T47D (cell line): ENCODE results near the gene TGFB1.
"Not testable (repeated sequence)": the region's sequence is repeated elsewhere in the genome, so short reads cannot be mapped to it uniquely, and the experiment has no call there.

Experiments
- DNase-seq, 2 experiments: peaks; one replicate each; pipeline versions ENCODE4 v3.0.0 to v3.0.0-alpha.2; 2011 to 2012; ENCODE audit warnings: low read depth in 1 of 2, low spot score in 1 of 2
- JUND ChIP-seq: IDR thresholded peaks from 2 replicates; pipeline ENCODE4 v1.6.1; 2012; ENCODE audit warnings: low read depth
- in situ Hi-C: cut with HindIII; loops from 2 replicates; pipeline ENCODE4 v1.10.0; 2016; ENCODE audit warnings: low sequenced_read_pairs, low pct_unique_long_range_greater_than_20kb

TGFB1 gene

DNA sequence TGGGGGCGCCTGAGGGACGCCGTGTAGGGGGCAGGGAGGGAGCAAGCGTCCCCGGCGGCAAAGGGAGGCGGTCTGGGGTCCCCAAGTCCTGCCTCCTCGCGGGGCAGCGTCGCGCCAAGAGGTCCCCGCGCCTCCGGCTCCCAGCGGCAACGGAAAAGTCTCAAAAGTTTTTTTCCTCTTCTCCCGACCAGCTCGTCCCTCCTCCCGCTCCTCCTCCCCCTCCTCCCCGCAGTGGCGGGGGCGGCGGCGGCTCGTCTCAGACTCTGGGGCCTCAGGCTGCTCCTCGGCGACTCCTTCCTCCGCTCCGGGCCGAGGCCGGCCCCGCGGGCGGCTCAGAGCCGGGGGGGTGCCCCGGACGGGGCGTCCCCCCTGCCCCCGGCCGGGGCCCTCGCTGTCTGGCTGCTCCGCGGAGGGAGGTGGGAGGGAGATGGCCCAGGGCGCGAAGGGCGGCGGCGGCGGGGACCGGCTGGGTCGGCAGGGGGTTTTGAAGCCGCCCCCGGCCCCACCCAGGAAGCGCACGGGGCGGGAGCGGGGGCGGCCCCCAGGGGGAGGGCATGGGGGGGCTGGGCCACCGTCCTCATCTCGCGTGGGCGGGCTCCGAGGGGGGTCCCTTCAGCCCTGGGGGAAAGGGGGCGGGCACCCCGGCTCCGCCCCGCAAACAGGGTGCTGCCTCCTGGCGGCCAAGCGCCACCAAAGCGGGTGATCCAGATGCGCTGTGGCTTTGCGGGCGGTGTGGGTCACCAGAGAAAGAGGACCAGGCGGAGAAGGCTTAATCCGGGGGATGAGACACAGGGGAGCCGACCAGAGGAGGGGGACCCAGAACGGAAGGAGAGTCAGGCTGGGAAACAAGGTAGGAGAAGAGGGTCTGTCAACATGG lies at the start of gene TGFB1:
TSS of gene TGFB1 (minus strand) at position 457 of the 877 bp plus-strand sequence. CDS start 878 bp downstream, outside the sequence.
- no peak for TF ChIP-seq JUND
- in situ Hi-C loops: no loop called here
- peak; percentile 42 to 77 for DNase-seq

DNA sequence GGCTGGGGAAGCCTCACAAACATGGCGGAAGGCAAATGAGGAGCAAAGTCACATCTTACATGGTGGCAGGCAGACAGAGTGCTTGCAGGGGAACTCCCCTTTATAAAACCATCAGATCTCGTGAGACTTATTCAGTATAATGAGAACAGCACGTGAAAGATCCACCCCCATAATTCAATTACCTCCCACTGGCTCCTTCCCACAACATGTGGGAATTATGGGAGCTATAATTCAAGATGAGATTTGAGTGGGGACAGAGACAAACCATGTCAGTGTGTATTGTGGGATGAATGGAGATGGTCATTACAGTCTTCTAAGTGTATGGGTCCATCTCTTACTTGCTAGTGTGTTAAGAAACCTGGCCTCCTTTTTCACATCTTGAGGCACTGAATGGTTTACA lies 48.3 kb upstream of the TGFB1 start:
- TF ChIP-seq JUND: no peak
- in situ Hi-C loops: no loop called here
- no peak for DNase-seq

DNA sequence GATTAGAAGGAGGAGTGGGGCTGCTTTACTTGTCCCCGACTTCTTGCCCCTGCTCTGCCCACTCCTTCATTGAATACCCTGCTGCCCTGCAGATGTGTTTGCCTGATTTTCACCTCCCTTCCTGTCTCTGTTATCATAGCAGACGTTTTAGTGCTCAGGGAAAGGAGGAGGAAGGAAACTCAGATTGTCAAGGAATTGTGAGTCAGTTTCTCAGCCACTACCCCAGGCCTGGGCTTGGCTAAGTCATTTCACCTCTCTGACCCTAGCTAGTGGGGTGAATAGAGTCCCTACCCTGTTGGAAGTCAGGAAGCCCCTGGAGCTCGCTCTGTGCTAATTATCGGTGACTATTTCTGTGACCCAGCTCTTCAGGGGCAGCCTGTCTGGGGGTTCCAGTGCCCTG lies 47.8 kb upstream of the TGFB1 start:
- in situ Hi-C loops: no loop called here
- DNase-seq: no peak
- no peak for TF ChIP-seq JUND

DNA sequence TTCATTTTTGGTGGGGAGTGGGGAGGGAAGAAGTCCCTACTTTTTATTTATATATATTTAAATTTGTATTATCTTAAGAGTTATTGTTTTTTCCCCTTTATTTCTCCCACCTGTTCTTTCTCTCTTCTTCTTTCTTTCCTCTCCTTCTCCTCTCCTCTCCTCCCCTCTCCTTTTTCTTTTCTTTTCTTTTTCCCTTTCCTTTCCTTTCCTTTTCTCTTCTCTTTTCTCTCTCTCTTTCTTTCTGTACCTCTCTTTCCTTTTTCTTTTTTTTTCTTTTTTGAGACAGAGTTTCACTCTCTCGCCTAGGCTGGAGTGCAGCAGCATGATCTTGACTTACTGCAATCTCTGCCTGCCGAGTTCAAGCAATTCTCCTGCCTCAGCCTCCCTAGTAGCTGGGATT lies 45.8 kb upstream of the TGFB1 start:
- TF ChIP-seq JUND: no peak
- DNase-seq: no peak
- in situ Hi-C loops: no loop called here

DNA sequence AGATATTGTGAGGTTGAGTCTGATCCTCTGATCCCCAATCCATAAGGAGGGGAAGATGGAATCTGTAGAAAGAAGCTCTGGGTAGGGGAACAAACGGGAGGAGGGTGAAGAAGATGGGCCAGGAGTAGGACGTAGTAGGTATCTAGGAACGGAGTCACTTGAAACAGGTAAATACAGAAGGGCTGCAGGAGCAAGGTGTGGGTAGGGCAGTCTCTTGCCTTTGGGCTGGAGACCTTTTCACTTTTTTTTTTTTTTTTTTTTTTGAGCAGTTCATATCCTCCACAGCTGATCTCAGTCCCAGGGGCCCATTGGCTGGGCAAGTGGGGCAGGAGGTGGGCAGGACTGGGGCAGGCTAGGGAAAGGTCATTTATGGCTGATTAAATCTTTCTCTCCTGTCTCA lies 45.4 kb upstream of the TGFB1 start:
- no peak for TF ChIP-seq JUND
- in situ Hi-C loops: no loop called here
- DNase-seq: no peak

DNA sequence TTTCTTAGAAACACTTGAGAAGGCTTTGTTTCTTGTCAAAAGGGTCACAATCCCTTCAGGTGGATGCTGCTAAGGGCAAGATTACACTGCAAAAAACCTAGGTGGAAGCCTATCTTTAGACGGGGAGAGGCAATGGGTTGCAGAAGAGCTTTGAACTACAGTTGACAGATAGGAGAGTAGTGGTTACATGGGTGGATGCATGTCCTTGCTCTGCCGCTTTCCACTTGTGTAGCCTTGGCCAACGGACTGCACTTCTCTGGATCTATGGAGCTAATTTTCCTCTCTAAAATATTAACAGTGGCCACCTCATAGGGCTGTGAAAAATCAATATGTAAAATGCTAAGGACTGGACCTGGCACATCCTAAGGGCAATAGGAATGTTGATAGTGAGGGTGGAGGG lies 44.9 kb upstream of the TGFB1 start:
- in situ Hi-C loops: no loop called here
- no peak for DNase-seq
- TF ChIP-seq JUND: no peak

DNA sequence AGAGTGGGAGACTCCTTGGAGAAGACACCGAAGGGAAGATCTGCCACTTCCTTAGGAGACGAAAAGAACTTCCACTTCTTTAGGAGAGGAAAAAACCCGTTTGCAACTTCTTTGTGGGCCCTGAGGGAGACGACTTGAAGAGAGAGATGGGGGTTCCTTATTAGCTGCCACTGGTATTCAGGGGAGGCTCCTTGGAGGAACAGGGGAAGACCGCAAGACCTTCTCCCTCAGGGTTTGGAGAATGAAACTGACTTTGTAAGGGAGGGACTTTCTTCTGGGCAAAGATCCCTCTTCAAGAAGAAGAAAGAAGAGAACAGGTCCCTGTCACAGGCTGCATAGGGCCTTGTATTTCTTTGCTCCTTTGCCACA lies 44.3 kb upstream of the TGFB1 start:
- no peak for TF ChIP-seq JUND
- in situ Hi-C loops: no loop called here
- DNase-seq: no peak

DNA sequence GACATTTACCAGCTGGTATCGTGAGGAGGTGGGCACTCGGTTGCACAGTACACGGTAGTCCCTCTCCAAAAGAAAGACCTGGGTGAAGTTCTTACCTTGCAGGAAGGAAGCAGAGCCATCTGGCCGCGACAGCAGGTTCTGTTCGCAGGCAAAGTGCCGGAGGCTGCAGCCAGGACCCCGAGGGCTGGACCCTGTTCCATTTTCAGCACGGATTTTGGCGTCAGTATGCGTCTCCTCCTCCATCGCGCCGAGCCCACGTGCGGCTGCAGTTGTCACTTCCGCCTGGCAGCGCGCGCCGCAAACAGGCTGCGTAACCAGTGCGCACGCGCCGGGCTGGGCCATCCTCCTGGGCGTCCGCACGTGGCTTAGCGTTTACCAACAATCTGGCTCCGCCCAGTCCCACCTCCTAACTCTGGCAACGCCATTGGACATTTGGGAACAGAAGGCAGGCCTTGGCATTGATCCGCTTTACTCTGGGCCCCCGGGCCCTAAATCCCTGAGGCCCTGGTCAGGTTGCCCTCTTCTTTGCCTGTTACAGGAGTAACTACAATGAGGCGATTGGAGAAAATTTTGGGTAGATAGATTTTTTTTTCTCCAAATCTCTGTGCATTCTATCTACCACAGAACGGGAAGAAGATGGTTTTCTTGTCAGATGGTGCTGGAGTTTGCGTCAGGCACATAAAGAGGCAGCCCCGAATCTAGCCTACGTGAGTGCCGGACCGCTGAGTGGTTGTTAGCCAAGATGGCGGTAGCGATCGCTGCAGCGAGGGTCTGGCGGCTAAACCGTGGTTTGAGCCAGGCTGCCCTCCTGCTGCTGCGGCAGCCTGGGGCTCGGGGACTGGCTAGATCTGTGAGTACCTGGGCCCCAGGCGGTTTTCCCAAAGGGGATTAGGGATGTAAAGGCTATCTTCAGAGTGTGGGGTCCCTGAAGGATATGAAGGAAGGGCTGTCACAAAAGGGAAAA lies 43.6 kb upstream of the TGFB1 start, which contains the start of the genes BCKDHA and EXOSC5:
TSS of gene BCKDHA (plus strand) at position 733 of the 964 bp plus-strand sequence. CDS start at position 743, 10 bp downstream.
TSS of gene EXOSC5 (minus strand) at position 274 of the 964 bp plus-strand sequence. CDS start at position 243, 31 bp downstream.
- no peak for TF ChIP-seq JUND
- in situ Hi-C loops: no loop called here
- peak; percentile 85 to 99 for DNase-seq

DNA sequence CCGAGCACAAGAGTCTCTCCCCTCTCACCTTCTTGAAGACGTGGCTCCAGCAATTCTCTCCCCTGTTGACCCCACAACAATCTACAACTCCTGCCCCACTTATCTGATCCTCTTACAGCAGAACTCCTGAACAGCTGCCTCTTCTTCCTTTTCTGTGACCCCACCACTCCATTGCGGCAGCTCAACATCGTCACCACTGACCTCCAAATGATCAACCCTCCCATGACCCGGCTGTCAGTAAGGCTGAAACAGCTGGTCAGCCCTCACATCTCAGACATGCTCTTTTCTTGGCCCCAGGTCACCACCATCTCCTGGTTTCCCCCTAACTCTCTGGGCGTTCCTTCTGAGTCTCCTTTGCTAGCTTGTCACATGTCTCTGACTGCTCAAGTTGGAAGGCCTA lies 41.6 kb upstream of the TGFB1 start:
- in situ Hi-C loops: no loop called here
- DNase-seq: no peak
- no peak for TF ChIP-seq JUND

DNA sequence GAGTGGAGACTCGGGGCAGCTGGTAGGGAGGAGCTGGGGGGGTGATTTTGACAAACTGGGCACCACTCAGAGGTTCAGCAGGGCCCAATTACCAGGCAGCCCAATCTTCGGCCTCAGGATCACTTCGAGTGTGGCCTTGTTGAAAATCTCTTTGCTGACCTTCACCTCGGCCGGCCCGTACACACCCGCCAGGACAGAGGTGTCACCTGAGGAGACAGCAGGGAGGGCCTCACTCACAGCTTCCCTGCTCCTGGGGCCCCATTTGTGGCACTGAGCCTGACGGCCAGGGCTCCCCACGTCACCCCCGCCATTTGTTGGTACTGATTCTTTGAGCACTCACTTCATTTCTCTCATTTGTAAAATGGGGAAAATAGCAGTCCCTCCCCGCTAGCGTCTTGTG lies 39.1 kb upstream of the TGFB1 start:
- no peak for TF ChIP-seq JUND
- in situ Hi-C loops: no loop called here
- DNase-seq: no peak

DNA sequence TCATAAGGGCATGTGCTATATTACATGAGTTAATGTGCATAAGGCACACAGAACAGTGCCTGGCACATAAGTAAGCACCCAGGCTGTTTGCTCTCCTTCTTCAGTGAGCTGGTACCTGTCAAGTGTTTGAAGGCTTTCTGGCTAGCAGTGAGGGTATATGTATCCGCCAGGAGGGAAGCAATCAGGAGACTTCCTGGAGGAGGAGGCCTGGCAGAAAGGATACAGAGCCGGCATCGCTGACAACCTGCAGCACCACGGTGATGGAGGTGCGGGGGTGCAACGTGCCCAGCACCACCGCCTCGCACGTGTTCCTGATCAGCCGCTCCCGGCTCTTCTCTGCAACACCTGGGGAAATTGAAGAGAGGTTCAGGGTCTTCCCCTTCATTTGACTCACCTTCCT lies 37.9 kb upstream of the TGFB1 start:
- no peak for TF ChIP-seq JUND
- in situ Hi-C loops: no loop called here
- no peak for DNase-seq

DNA sequence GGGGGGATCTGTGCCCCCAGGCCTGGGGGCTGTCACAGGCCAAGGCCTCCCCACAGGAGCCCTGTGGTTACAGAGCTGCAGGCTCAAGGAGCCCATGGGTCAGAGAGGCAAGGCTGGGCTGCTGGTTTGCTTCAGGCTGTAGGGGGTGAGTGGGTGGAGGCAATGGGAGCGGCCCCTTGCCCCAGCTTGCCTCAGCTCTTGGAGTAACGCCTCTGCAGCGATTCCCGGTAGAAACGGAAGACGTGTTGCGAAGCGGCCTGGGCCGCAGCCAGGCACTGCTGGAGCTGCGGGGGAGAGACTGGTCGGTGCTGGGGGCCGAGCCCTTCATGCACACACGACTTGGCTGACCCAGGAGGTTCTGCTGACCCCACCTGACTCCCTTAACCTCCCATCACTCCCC lies 32.7 kb upstream of the TGFB1 start:
- no peak for TF ChIP-seq JUND
- no peak for DNase-seq
- in situ Hi-C loops: no loop called here

DNA sequence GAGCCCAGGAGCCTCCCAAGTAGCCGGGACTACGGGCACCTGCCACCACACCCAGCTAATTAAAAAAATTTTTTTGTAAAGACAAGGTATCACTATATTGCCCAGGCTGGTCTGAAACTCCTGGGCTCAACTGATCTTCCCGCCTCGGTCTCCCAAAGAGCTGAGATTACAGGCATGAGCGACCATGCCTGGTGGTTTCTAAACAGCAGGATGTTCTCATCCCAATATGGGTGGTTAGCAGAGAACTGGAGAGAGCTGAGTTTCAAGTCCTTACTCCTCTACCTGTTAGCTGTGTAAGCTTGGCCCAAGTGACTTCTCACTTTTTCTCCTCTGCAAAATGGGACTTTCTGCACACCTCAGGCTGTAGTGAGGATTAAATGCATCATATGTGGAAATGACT lies 30.6 kb upstream of the TGFB1 start:
- in situ Hi-C loops: no loop called here
- DNase-seq: no peak
- TF ChIP-seq JUND: no peak

DNA sequence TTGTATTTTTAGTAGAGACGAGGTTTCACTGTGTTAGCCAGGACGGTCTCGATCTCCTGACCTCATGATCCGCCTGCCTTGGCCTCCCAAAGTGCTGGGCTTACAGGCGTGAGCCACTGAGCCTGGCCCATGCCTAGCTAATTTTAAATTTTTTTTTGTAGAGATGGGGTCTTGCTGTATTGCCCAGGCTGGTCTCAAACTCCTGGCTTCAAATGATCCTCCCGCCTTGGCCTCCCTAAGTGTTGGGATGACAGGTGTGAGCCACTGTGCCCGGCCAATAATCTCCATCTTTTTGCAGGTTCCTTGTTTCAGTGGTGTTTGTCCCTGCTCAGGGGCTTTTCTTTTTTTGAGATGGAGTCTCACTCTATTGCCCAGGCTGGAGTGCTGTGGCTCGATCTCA lies 27.8 kb upstream of the TGFB1 start:
- DNase-seq, in situ Hi-C loops: not testable (repeated sequence)
